Measurements from ENCODE around the gene MRTFB. TPM values are rescaled to one million over a fixed set of nuclear protein-coding genes. Genes with fewer than 3 reads are reported as not detected.

MRTFB gene
- polyA plus RNA-seq, 4 donors, result 3.1 to 20.2 (median 9.4) TPM

DNA sequence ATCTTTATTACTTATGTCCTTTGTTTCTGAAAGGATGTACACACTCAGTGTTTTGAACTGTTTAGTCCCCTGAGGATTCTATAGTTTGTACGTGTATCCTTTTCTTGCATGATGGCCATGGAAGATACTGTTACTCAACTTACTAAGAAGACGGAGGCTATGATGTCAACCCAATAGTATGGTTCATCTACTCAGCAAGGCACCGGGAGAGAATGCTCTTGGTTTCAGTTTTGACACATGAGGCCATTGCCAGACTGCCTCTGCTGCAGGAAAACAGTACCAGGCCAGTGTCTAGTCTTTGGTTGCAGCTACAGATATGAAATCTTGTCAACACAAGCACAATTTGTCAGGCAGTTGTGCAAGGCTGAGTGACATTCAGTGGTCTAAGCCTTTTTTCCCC lies 134.5 kb downstream of the MRTFB start:
- 70 to 83% (median 79%) methylated on average over 3 of the region's 3 CpGs for WGBS, 3 donors
- Histone ChIP-seq H3K9me3 (ENCODE audit: control insufficient read depth in 2 of 2, insufficient read depth in 1 of 2, low read depth in 1 of 2, low read length in 1 of 2) (no peaks in the 10 kb centered on the region), H3K36me3 (ENCODE audit: control insufficient read depth in 3 of 3, insufficient read depth in 2 of 3, low read depth in 1 of 3, low read length in 3 of 3) (peaks cover 0 to 2% (median 0%) of the 10 kb centered on the region in 3 donors), H3K4me1 (ENCODE audit: control insufficient read depth in 3 of 3, insufficient read depth in 2 of 3, low read depth in 1 of 3, low read length in 2 of 3) (peaks cover 3 to 5% (median 4%) of the 10 kb centered on the region in 3 donors), H3K27ac (ENCODE audit: low read depth in 1 of 3, low read length in 2 of 3) (no peak overlapping the region), H3K4me3 (ENCODE audit: low read depth in 1 of 3, low read length in 3 of 3) (no peak overlapping the region), H3K27me3 (ENCODE audit: control insufficient read depth in 3 of 3, insufficient read depth in 3 of 3, low read length in 3 of 3) (no peaks in the 10 kb centered on the region)
- no peak for DNase-seq
- FAIRE-seq, result no peak

DNA sequence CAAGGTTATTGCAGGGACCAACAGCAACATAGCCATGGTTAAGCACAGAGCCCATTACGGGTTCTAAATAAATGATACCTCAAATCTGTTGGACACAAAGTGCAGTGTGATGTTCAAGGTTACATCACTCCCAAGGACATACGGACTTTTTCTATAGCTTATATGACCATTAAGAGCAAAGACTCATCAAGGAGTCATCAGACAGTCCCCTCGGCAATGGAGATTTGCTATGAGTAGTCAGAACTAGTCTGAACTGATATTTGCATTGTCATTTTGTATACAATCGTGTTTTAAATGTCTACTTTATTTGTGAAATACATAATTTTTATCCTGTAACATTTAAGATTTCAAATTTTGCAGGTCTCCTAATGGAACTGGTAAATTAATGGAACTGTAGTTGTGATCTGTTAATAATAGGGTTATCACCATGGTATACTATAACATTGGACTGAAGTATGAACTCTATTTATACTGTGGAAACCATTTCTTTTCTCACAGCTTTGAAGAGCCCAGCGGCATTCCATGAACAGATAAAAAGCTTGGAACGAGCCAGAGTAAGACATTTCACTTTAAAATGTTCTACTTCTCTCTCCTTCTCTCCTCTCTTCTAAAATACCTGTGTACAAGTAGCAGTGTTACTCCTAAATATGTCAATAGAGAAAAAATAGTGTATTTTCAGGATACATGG lies 140.9 kb downstream of the MRTFB start:
- no peaks in the 10 kb centered on the region for H3K9me3 ChIP-seq (ENCODE audit: control insufficient read depth in 2 of 2, insufficient read depth in 1 of 2, low read depth in 1 of 2, low read length in 1 of 2)
- no peaks in the 10 kb centered on the region for H3K27me3 ChIP-seq (ENCODE audit: control insufficient read depth in 3 of 3, insufficient read depth in 3 of 3, low read length in 3 of 3)
- WGBS, 3 donors, result 94 to 98% (median 94%) methylated on average over 6 of the region's 6 CpGs
- DNase-seq (no peak), FAIRE-seq (no peak)
- H3K4me3 ChIP-seq (ENCODE audit: low read depth in 1 of 3, low read length in 3 of 3), result no peak overlapping the region
- peaks cover 0 to 4% (median 2%) of the 10 kb centered on the region in 3 donors for H3K36me3 ChIP-seq (ENCODE audit: control insufficient read depth in 3 of 3, insufficient read depth in 2 of 3, low read depth in 1 of 3, low read length in 3 of 3)
- H3K4me1 ChIP-seq (ENCODE audit: control insufficient read depth in 3 of 3, insufficient read depth in 2 of 3, low read depth in 1 of 3, low read length in 2 of 3), result no peaks in the 10 kb centered on the region
- no peak overlapping the region for H3K27ac ChIP-seq (ENCODE audit: low read depth in 1 of 3, low read length in 2 of 3)

DNA sequence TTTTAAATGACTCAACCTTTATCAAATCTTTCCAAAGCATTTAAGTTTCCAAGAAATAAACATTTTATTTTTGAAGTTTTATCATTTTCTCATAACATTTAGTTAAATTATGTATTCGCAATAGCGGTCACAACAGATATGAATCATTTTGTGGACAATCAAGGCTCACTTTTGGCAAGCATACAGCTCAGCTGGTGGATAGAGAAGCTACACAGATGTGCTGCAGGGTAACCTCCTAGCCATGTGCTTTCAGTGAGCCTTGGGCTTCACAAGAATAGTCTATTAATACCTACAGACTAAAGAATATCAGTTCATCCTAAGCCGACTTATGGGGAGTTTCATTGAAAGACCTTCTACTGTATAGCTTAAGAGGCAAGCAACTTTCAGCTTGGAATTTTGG lies 144.8 kb downstream of the MRTFB start:
- H3K27me3 ChIP-seq (ENCODE audit: control insufficient read depth in 3 of 3, insufficient read depth in 3 of 3, low read length in 3 of 3), result no peaks in the 10 kb centered on the region
- DNase-seq, result no peak
- 95 to 96% (median 96%) methylated on average over 3 of the region's 3 CpGs for WGBS, 3 donors
- H3K27ac ChIP-seq (ENCODE audit: low read depth in 1 of 3, low read length in 2 of 3), result no peak overlapping the region
- no peak overlapping the region for H3K4me3 ChIP-seq (ENCODE audit: low read depth in 1 of 3, low read length in 3 of 3)
- no peak for FAIRE-seq
- H3K9me3 ChIP-seq (ENCODE audit: control insufficient read depth in 2 of 2, insufficient read depth in 1 of 2, low read depth in 1 of 2, low read length in 1 of 2), result no peaks in the 10 kb centered on the region
- no peaks in the 10 kb centered on the region for H3K4me1 ChIP-seq (ENCODE audit: control insufficient read depth in 3 of 3, insufficient read depth in 2 of 3, low read depth in 1 of 3, low read length in 2 of 3)
- H3K36me3 ChIP-seq (ENCODE audit: control insufficient read depth in 3 of 3, insufficient read depth in 2 of 3, low read depth in 1 of 3, low read length in 3 of 3), result peaks cover 0 to 7% (median 3%) of the 10 kb centered on the region in 3 donors

DNA sequence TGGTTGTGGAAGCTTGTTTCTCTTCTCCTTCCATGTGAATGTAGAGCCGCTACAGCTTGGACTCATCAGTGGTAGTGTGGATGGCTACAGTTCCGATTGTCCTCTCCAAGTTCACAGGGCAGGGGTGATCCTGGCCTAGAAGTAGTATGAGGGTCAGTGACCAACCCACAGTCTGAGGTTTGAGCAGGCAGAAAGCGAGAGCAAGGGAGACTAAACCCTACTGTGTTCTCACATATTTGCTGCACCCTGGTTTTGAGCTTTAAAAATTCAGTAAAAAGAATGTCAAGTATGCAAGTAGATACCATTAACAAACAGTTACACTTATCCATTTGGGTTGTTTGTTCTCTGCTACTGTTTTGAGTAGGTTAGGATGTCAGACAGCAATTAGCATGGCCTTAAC lies 148.9 kb downstream of the MRTFB start:
- Histone ChIP-seq H3K4me3 (ENCODE audit: low read depth in 1 of 3, low read length in 3 of 3) (no peak overlapping the region), H3K36me3 (ENCODE audit: control insufficient read depth in 3 of 3, insufficient read depth in 2 of 3, low read depth in 1 of 3, low read length in 3 of 3) (peaks cover 1 to 21% (median 11%) of the 10 kb centered on the region in 3 donors), H3K9me3 (ENCODE audit: control insufficient read depth in 2 of 2, insufficient read depth in 1 of 2, low read depth in 1 of 2, low read length in 1 of 2) (peaks cover 0 to 15% of the 10 kb centered on the region in 2 donors), H3K27me3 (ENCODE audit: control insufficient read depth in 3 of 3, insufficient read depth in 3 of 3, low read length in 3 of 3) (no peaks in the 10 kb centered on the region), H3K27ac (ENCODE audit: low read depth in 1 of 3, low read length in 2 of 3) (no peak overlapping the region), H3K4me1 (ENCODE audit: control insufficient read depth in 3 of 3, insufficient read depth in 2 of 3, low read depth in 1 of 3, low read length in 2 of 3) (no peaks in the 10 kb centered on the region)
- DNase-seq (no peak), FAIRE-seq (no peak)
- WGBS, 3 donors, result 90 to 97% (median 95%) methylated on average over 3 of the region's 3 CpGs

DNA sequence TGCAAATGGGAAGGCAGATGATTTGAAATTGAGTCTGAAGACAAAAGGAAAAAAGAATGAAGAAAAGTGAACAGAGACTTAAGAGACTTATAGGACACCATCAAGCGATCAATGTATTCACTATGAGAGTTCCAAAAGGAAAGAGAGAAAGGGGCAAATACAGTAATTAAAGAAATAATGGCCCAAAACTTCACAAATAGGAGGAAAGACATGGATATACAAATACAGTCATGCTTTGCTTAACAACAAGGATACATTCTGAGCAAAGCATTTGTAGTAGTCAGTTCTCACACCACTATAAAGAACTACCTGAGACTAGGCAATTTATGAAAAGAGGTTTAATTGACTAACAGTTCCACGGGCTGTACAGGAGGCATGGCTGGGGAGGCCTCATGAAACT lies 152.5 kb downstream of the MRTFB start:
- FAIRE-seq, result no peak
- Histone ChIP-seq H3K4me1 (ENCODE audit: control insufficient read depth in 3 of 3, insufficient read depth in 2 of 3, low read depth in 1 of 3, low read length in 2 of 3) (no peaks in the 10 kb centered on the region), H3K36me3 (ENCODE audit: control insufficient read depth in 3 of 3, insufficient read depth in 2 of 3, low read depth in 1 of 3, low read length in 3 of 3) (peaks cover 3 to 29% (median 11%) of the 10 kb centered on the region in 3 donors), H3K27me3 (ENCODE audit: control insufficient read depth in 3 of 3, insufficient read depth in 3 of 3, low read length in 3 of 3) (no peaks in the 10 kb centered on the region), H3K4me3 (ENCODE audit: low read depth in 1 of 3, low read length in 3 of 3) (no peak overlapping the region), H3K27ac (ENCODE audit: low read depth in 1 of 3, low read length in 2 of 3) (no peak overlapping the region), H3K9me3 (ENCODE audit: control insufficient read depth in 2 of 2, insufficient read depth in 1 of 2, low read depth in 1 of 2, low read length in 1 of 2) (peaks cover 0 to 15% of the 10 kb centered on the region in 2 donors)
- no peak for DNase-seq
- 100% methylated on average over 2 of the region's 2 CpGs for WGBS, 3 donors

DNA sequence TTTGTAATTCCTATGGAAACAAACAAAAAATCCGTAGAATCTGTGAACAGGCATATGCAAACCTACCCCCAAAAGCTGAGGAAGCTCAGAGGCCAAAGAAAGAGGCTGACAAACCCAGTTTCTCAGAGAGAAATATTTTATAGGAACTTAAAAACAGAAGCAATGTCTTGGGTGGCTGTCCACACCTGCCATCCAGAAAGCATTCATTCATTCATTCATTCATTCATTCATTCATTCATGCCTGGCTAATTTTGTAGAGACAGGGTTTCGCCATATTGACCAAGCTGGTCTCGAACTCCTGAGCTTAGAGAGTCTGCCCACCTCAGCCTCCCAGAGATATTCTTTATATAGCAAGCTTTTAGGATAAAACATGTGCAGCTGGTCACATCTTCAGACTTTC lies 154.3 kb downstream of the MRTFB start:
- no peaks in the 10 kb centered on the region for H3K4me1 ChIP-seq (ENCODE audit: control insufficient read depth in 3 of 3, insufficient read depth in 2 of 3, low read depth in 1 of 3, low read length in 2 of 3)
- H3K36me3 ChIP-seq (ENCODE audit: control insufficient read depth in 3 of 3, insufficient read depth in 2 of 3, low read depth in 1 of 3, low read length in 3 of 3), result peaks cover 3 to 24% (median 11%) of the 10 kb centered on the region in 3 donors
- no peak for FAIRE-seq
- WGBS, 3 donors, result 95 to 99% (median 98%) methylated on average over 3 of the region's 3 CpGs
- DNase-seq, result no peak
- H3K4me3 ChIP-seq (ENCODE audit: low read depth in 1 of 3, low read length in 3 of 3), result no peak overlapping the region
- no peaks in the 10 kb centered on the region for H3K27me3 ChIP-seq (ENCODE audit: control insufficient read depth in 3 of 3, insufficient read depth in 3 of 3, low read length in 3 of 3)
- peaks cover 0 to 15% of the 10 kb centered on the region in 2 donors for H3K9me3 ChIP-seq (ENCODE audit: control insufficient read depth in 2 of 2, insufficient read depth in 1 of 2, low read depth in 1 of 2, low read length in 1 of 2)
- no peak overlapping the region for H3K27ac ChIP-seq (ENCODE audit: low read depth in 1 of 3, low read length in 2 of 3)

DNA sequence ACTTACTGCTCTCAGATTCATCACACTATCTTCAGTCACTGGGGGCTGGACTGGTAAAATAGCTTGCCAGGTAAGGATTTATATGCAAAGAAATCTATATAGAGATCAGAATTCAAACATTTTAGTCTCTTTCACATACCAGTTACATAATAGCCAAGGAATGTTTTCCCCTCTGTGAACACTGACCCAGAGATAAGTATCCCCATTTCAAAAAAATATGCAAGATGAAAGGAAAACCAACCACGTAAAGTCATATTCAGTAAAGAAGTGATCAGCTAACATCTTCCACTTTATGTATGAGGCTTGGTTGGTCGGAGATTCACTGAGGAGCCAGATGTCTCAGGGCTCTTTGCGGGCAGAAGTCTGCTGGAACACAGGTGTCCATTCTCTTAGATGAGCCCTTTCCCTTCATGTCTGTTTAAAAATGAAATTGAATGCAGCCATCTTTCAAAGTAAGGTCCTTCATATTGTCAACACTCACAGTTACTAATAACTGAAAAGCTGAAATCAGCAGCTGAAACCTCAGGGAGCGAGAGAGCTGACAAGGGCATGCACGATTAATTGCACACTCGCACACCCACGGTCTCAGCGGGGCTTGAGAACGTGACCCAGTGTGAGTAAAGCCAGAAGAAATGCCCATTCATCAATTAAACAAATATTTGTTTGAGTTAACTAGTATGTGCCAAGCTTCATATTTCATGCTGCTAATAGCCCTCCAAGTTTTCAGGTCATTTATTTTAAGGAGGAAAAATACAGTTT lies 161.2 kb downstream of the MRTFB start:
- H3K9me3 ChIP-seq (ENCODE audit: control insufficient read depth in 2 of 2, insufficient read depth in 1 of 2, low read depth in 1 of 2, low read length in 1 of 2), result no peaks in the 10 kb centered on the region
- no peaks in the 10 kb centered on the region for H3K27me3 ChIP-seq (ENCODE audit: control insufficient read depth in 3 of 3, insufficient read depth in 3 of 3, low read length in 3 of 3)
- no peak overlapping the region for H3K4me3 ChIP-seq (ENCODE audit: low read depth in 1 of 3, low read length in 3 of 3)
- H3K36me3 ChIP-seq (ENCODE audit: control insufficient read depth in 3 of 3, insufficient read depth in 2 of 3, low read depth in 1 of 3, low read length in 3 of 3), result peaks cover 5 to 27% (median 6%) of the 10 kb centered on the region in 3 donors
- H3K4me1 ChIP-seq (ENCODE audit: control insufficient read depth in 3 of 3, insufficient read depth in 2 of 3, low read depth in 1 of 3, low read length in 2 of 3), result no peaks in the 10 kb centered on the region
- FAIRE-seq (no peak), DNase-seq (no peak)
- H3K27ac ChIP-seq (ENCODE audit: low read depth in 1 of 3, low read length in 2 of 3), result no peak overlapping the region
- WGBS, 3 donors, result 71 to 82% (median 82%) methylated on average over 9 of the region's 9 CpGs

DNA sequence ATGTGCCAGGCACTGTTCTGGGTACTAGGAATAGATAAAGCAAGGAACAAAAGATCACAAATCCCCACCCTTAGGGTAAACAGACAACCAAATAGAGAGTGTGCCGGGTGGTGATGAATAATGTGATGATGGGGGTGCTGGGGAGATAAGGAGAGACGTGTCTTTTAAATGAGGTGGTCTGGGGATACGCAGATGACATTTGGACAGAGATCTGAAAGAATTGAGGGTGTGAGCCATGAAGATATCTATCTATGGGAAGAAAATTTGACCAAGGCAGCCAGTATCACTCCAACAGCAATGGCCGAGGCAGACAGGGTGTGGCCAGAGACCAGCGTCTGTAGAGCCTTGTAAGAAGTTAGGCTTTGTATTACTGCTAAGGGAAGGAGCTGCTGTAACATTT lies 165.3 kb downstream of the MRTFB start:
- Histone ChIP-seq H3K9me3 (ENCODE audit: control insufficient read depth in 2 of 2, insufficient read depth in 1 of 2, low read depth in 1 of 2, low read length in 1 of 2) (no peaks in the 10 kb centered on the region), H3K36me3 (ENCODE audit: control insufficient read depth in 3 of 3, insufficient read depth in 2 of 3, low read depth in 1 of 3, low read length in 3 of 3) (peaks cover 7 to 33% (median 11%) of the 10 kb centered on the region in 3 donors), H3K4me3 (ENCODE audit: low read depth in 1 of 3, low read length in 3 of 3) (no peak overlapping the region), H3K27me3 (ENCODE audit: control insufficient read depth in 3 of 3, insufficient read depth in 3 of 3, low read length in 3 of 3) (no peaks in the 10 kb centered on the region), H3K4me1 (ENCODE audit: control insufficient read depth in 3 of 3, insufficient read depth in 2 of 3, low read depth in 1 of 3, low read length in 2 of 3) (no peaks in the 10 kb centered on the region), H3K27ac (ENCODE audit: low read depth in 1 of 3, low read length in 2 of 3) (no peak overlapping the region)
- 86 to 93% (median 92%) methylated on average over 5 of the region's 5 CpGs for WGBS, 3 donors
- DNase-seq, result no peak
- no peak for FAIRE-seq
